ENCODE results near the gene DRGX.

The DRGX gene

GRCh38 chr10:49394933-49395740 lies 752 bp downstream of the DRGX start:
- Histone ChIP-seq H3K4me3 (ENCODE audit: low read length in 2 of 2) (no peak overlapping the region), H3K27me3 (ENCODE audit: control insufficient read depth in 1 of 2, insufficient read depth in 2 of 2, low read length in 2 of 2) (peaks cover 58 to 69% of the 10 kb centered on the region in 2 donors), H3K9ac (ENCODE audit: low read length in 2 of 2) (no peak overlapping the region), H3K36me3 (ENCODE audit: control insufficient read depth in 2 of 2, insufficient read depth in 2 of 2, low read length in 2 of 2) (no peaks in the 10 kb centered on the region), H3K4me1 (ENCODE audit: control insufficient read depth, insufficient read depth, low read length) (peaks cover 8% of the 10 kb centered on the region), H3K27ac (ENCODE audit: low read length) (no peak overlapping the region), H3K9me3 (ENCODE audit: control insufficient read depth in 2 of 2, low read length in 2 of 2) (no peaks in the 10 kb centered on the region)

- Histone ChIP-seq H3K4me1 (ENCODE audit: control insufficient read depth, insufficient read depth, low read length) (peaks cover 8% of the 10 kb centered on the region), H3K9me3 (ENCODE audit: control insufficient read depth in 2 of 2, low read length in 2 of 2) (no peaks in the 10 kb centered on the region), H3K9ac (ENCODE audit: low read length in 2 of 2) (no peak overlapping the region), H3K4me3 (ENCODE audit: low read length in 2 of 2) (no peak overlapping the region), H3K27me3 (ENCODE audit: control insufficient read depth in 1 of 2, insufficient read depth in 2 of 2, low read length in 2 of 2) (peaks cover 53 to 60% of the 10 kb centered on the region in 2 donors), H3K27ac (ENCODE audit: low read length) (no peak overlapping the region), H3K36me3 (ENCODE audit: control insufficient read depth in 2 of 2, insufficient read depth in 2 of 2, low read length in 2 of 2) (no peaks in the 10 kb centered on the region)
Observed at GRCh38 chr10:49393757-49394156, 2.1 kb downstream of the DRGX start.

- Histone ChIP-seq H3K4me3 (ENCODE audit: low read length in 2 of 2) (no peak overlapping the region), H3K36me3 (ENCODE audit: control insufficient read depth in 2 of 2, insufficient read depth in 2 of 2, low read length in 2 of 2) (no peaks in the 10 kb centered on the region), H3K27me3 (ENCODE audit: control insufficient read depth in 1 of 2, insufficient read depth in 2 of 2, low read length in 2 of 2) (peaks cover 49 to 56% of the 10 kb centered on the region in 2 donors), H3K4me1 (ENCODE audit: control insufficient read depth, insufficient read depth, low read length) (peaks cover 6% of the 10 kb centered on the region), H3K9me3 (ENCODE audit: control insufficient read depth in 2 of 2, low read length in 2 of 2) (no peaks in the 10 kb centered on the region), H3K9ac (ENCODE audit: low read length in 2 of 2) (no peak overlapping the region), H3K27ac (ENCODE audit: low read length) (no peak overlapping the region)
Observed at GRCh38 chr10:49393301-49393700, 2.6 kb downstream of the DRGX start.

GRCh38 chr10:49389361-49389933 lies 6.4 kb downstream of the DRGX start:
- H3K36me3 ChIP-seq (ENCODE audit: control insufficient read depth in 2 of 2, insufficient read depth in 2 of 2, low read length in 2 of 2), result no peaks in the 10 kb centered on the region
- H3K9me3 ChIP-seq (ENCODE audit: control insufficient read depth in 2 of 2, low read length in 2 of 2), result no peaks in the 10 kb centered on the region
- no peaks in the 10 kb centered on the region for H3K4me1 ChIP-seq (ENCODE audit: control insufficient read depth, insufficient read depth, low read length)
- H3K9ac ChIP-seq (ENCODE audit: low read length in 2 of 2), result no peak overlapping the region
- H3K4me3 ChIP-seq (ENCODE audit: low read length in 2 of 2), result no peak overlapping the region
- H3K27me3 ChIP-seq (ENCODE audit: control insufficient read depth in 1 of 2, insufficient read depth in 2 of 2, low read length in 2 of 2), result peaks cover 24 to 30% of the 10 kb centered on the region in 2 donors
- no peak overlapping the region for H3K27ac ChIP-seq (ENCODE audit: low read length)

- H3K27me3 ChIP-seq (ENCODE audit: control insufficient read depth in 1 of 2, insufficient read depth in 2 of 2, low read length in 2 of 2), result peaks cover 13 to 24% of the 10 kb centered on the region in 2 donors
- no peak overlapping the region for H3K4me3 ChIP-seq (ENCODE audit: low read length in 2 of 2)
- no peaks in the 10 kb centered on the region for H3K36me3 ChIP-seq (ENCODE audit: control insufficient read depth in 2 of 2, insufficient read depth in 2 of 2, low read length in 2 of 2)
- H3K4me1 ChIP-seq (ENCODE audit: control insufficient read depth, insufficient read depth, low read length), result no peaks in the 10 kb centered on the region
- no peak overlapping the region for H3K27ac ChIP-seq (ENCODE audit: low read length)
- no peaks in the 10 kb centered on the region for H3K9me3 ChIP-seq (ENCODE audit: control insufficient read depth in 2 of 2, low read length in 2 of 2)
- no peak overlapping the region for H3K9ac ChIP-seq (ENCODE audit: low read length in 2 of 2)
Observed at GRCh38 chr10:49388161-49388560, 7.7 kb downstream of the DRGX start.

- Histone ChIP-seq H3K9ac (ENCODE audit: low read length in 2 of 2) (no peak overlapping the region), H3K4me1 (ENCODE audit: control insufficient read depth, insufficient read depth, low read length) (no peaks in the 10 kb centered on the region), H3K27me3 (ENCODE audit: control insufficient read depth in 1 of 2, insufficient read depth in 2 of 2, low read length in 2 of 2) (peaks cover 9 to 24% of the 10 kb centered on the region in 2 donors), H3K9me3 (ENCODE audit: control insufficient read depth in 2 of 2, low read length in 2 of 2) (no peaks in the 10 kb centered on the region), H3K36me3 (ENCODE audit: control insufficient read depth in 2 of 2, insufficient read depth in 2 of 2, low read length in 2 of 2) (no peaks in the 10 kb centered on the region), H3K4me3 (ENCODE audit: low read length in 2 of 2) (no peak overlapping the region), H3K27ac (ENCODE audit: low read length) (no peak overlapping the region)
Observed at GRCh38 chr10:49387071-49387470, 8.8 kb downstream of the DRGX start.

- no peak overlapping the region for H3K27ac ChIP-seq (ENCODE audit: low read length)
- no peak overlapping the region for H3K4me3 ChIP-seq (ENCODE audit: low read length in 2 of 2)
- no peak overlapping the region for H3K9ac ChIP-seq (ENCODE audit: low read length in 2 of 2)
- H3K36me3 ChIP-seq (ENCODE audit: control insufficient read depth in 2 of 2, insufficient read depth in 2 of 2, low read length in 2 of 2), result no peaks in the 10 kb centered on the region
- no peaks in the 10 kb centered on the region for H3K9me3 ChIP-seq (ENCODE audit: control insufficient read depth in 2 of 2, low read length in 2 of 2)
- H3K4me1 ChIP-seq (ENCODE audit: control insufficient read depth, insufficient read depth, low read length), result no peaks in the 10 kb centered on the region
- H3K27me3 ChIP-seq (ENCODE audit: control insufficient read depth in 1 of 2, insufficient read depth in 2 of 2, low read length in 2 of 2), result peaks cover 6 to 18% of the 10 kb centered on the region in 2 donors
Observed at GRCh38 chr10:49385939-49386922, 9.7 kb downstream of the DRGX start.

GRCh38 chr10:49384268-49384953 lies 11.5 kb downstream of the DRGX start:
- peaks cover 6 to 16% of the 10 kb centered on the region in 2 donors for H3K27me3 ChIP-seq (ENCODE audit: control insufficient read depth in 1 of 2, insufficient read depth in 2 of 2, low read length in 2 of 2)

GRCh38 chr10:49383853-49384252 lies 12.0 kb downstream of the DRGX start:
- no peaks in the 10 kb centered on the region for H3K4me1 ChIP-seq (ENCODE audit: control insufficient read depth, insufficient read depth, low read length)
- H3K27ac ChIP-seq (ENCODE audit: low read length), result no peak overlapping the region
- H3K9me3 ChIP-seq (ENCODE audit: control insufficient read depth in 2 of 2, low read length in 2 of 2), result no peaks in the 10 kb centered on the region
- H3K36me3 ChIP-seq (ENCODE audit: control insufficient read depth in 2 of 2, insufficient read depth in 2 of 2, low read length in 2 of 2), result no peaks in the 10 kb centered on the region
- no peak overlapping the region for H3K9ac ChIP-seq (ENCODE audit: low read length in 2 of 2)
- H3K4me3 ChIP-seq (ENCODE audit: low read length in 2 of 2), result no peak overlapping the region
- peaks cover 6 to 16% of the 10 kb centered on the region in 2 donors for H3K27me3 ChIP-seq (ENCODE audit: control insufficient read depth in 1 of 2, insufficient read depth in 2 of 2, low read length in 2 of 2)

More at GRCh38 chr10:49384268-49384953, 11.5 kb downstream of the DRGX start:
- H3K4me3 ChIP-seq (ENCODE audit: low read length in 2 of 2), result no peak overlapping the region
- no peak overlapping the region for H3K27ac ChIP-seq (ENCODE audit: low read length)
- H3K36me3 ChIP-seq (ENCODE audit: control insufficient read depth in 2 of 2, insufficient read depth in 2 of 2, low read length in 2 of 2), result no peaks in the 10 kb centered on the region
- no peaks in the 10 kb centered on the region for H3K4me1 ChIP-seq (ENCODE audit: control insufficient read depth, insufficient read depth, low read length)
- no peak overlapping the region for H3K9ac ChIP-seq (ENCODE audit: low read length in 2 of 2)
- no peaks in the 10 kb centered on the region for H3K9me3 ChIP-seq (ENCODE audit: control insufficient read depth in 2 of 2, low read length in 2 of 2)

GRCh38 chr10:49382826-49383225 lies 13.1 kb downstream of the DRGX start:
- Histone ChIP-seq H3K9me3 (ENCODE audit: control insufficient read depth in 2 of 2, low read length in 2 of 2) (no peaks in the 10 kb centered on the region), H3K36me3 (ENCODE audit: control insufficient read depth in 2 of 2, insufficient read depth in 2 of 2, low read length in 2 of 2) (no peaks in the 10 kb centered on the region), H3K4me3 (ENCODE audit: low read length in 2 of 2) (no peak overlapping the region), H3K27ac (ENCODE audit: low read length) (no peak overlapping the region), H3K9ac (ENCODE audit: low read length in 2 of 2) (no peak overlapping the region), H3K27me3 (ENCODE audit: control insufficient read depth in 1 of 2, insufficient read depth in 2 of 2, low read length in 2 of 2) (peaks cover 6 to 16% of the 10 kb centered on the region in 2 donors), H3K4me1 (ENCODE audit: control insufficient read depth, insufficient read depth, low read length) (no peaks in the 10 kb centered on the region)
